Left lung (tissue), 10 donors: Measurements from ENCODE around the gene ATP11C. TPM values are rescaled to one million over a fixed set of nuclear protein-coding genes. Genes with fewer than 3 reads are reported as not detected.

Experiments
- ATAC-seq: fragments of 200-7000 bp; cut with Tn5 transposase; one replicate; pipeline ENCODE4 v1.9.1; 2020; ENCODE audit warnings: moderate library complexity
- DNase-seq, 4 donors: peaks; one replicate each; pipeline ENCODE4 v3.0.0-alpha.2; 2013 to 2020
- H3K27ac ChIP-seq, 2 donors: fragments of 200-600 bp; sonication (generic) in 1 of 2; one replicate each; pipeline versions ENCODE4 v1.5.0 to v1.8.0; 2020 to 2021
- H3K27me3 ChIP-seq, 2 donors: fragments of 200-600 bp; sonication (generic) in 1 of 2; one replicate each; pipeline versions ENCODE4 v1.5.0 to v1.8.0; 2020 to 2021
- H3K36me3 ChIP-seq, 2 donors: fragments of 200-600 bp; sonication (generic) in 1 of 2; one replicate each; pipeline versions ENCODE4 v1.5.0 to v1.8.0; 2020 to 2021
- H3K4me1 ChIP-seq, 2 donors: fragments of 200-600 bp; one replicate each; pipeline ENCODE4 v1.8.0; 2021
- H3K4me3 ChIP-seq, 2 donors: fragments of 200-600 bp; sonication (generic) in 1 of 2; one replicate each; pipeline versions ENCODE4 v1.5.0 to v1.8.0; 2020 to 2021; ENCODE audit warnings: mild to moderate bottlenecking in 1 of 2
- H3K9me3 ChIP-seq, 2 donors: fragments of 200-600 bp; sonication (generic) in 1 of 2; one replicate each; pipeline versions ENCODE4 v1.5.0 to v1.8.0; 2020 to 2021
- CTCF ChIP-seq, 2 donors: fragments of 200-600 bp; sonication (generic) in 1 of 2; IDR thresholded peaks; one replicate each; pipeline versions ENCODE4 v1.5.0 to v1.8.0; 2021; ENCODE audit warnings: antibody characterized with exemption in 2 of 2
- intact Hi-C, 2 donors: fragments of 100-400 bp; cut with DNase I; formaldehyde crosslinking; loops; one replicate each; pipeline versions ENCODE4 v1.11.2 to v1.14.2; 2022
- polyA plus RNA-seq, 6 donors: library from polyadenylated mRNA; unstranded; fragments of 120-200 nt; gene quantifications; one replicate each; pipeline ENCODE4 v1.2.1, GENCODE V29; 2013; ENCODE audit not compliant: insufficient read length in 6 of 6
- total RNA-seq, 2 donors: library from RNA; stranded (reverse); fragmentation: NEBNext Ultra II Directional; extraction: Animal tissue kit (Norgen Biotek cat#: 25700); gene quantifications; one replicate each; pipeline ENCODE4 v1.2.1, GENCODE V29; 2021
- donor health status: DM: no; HTN: yes; CAD: no.
- donor health status: DM: no; HTN: no; CAD: no.

The ATP11C gene
- total and polyA plus RNA-seq, 8 donors: 11.1 to 24.7 (median 23.1) TPM

GRCh38 chrX:139831675-139832456 is 101.0 kb downstream of the ATP11C start:
- TF ChIP-seq CTCF (IDR thresholded peaks at IDR 0.05): no peak
- intact Hi-C loops: no loop called here
- peaks cover 0 to 10% of the 10 kb centered on the region in 2 donors for H3K4me1 ChIP-seq
- ATAC-seq (no peak), DNase-seq (peak in 1 of 4 donors; percentile 46)
- no peak overlapping the region for H3K4me3 ChIP-seq
- H3K9me3 ChIP-seq: no peaks in the 10 kb centered on the region
- H3K36me3 ChIP-seq: no peaks in the 10 kb centered on the region
- H3K27me3 ChIP-seq: no peaks in the 10 kb centered on the region
- H3K27ac ChIP-seq: no peak overlapping the region

DNA sequence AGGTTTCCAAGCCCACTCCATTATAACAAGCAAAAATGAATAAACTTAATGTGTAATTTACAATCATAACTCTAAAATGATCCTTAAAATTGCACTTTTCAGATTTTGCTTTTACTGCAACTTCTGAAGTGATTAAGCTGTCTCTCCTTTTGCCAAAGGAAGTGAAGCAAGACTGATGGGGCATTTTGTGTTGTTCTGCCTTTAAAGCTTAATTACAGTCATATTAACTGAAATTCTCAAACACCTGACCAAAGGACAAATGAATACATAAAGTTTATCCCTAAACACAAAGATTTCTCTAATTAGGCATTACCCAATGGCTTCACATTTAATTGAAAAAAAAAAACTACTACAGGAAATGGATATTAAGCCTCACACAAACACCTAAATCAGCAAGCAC is 101.8 kb downstream of the ATP11C start:
- H3K27ac ChIP-seq: no peak overlapping the region
- DNase-seq (no peak), ATAC-seq (no peak)
- H3K36me3 ChIP-seq: no peaks in the 10 kb centered on the region
- H3K27me3 ChIP-seq: no peaks in the 10 kb centered on the region
- intact Hi-C loops: no loop called here
- H3K4me1 ChIP-seq: peaks cover 0 to 15% of the 10 kb centered on the region in 2 donors
- H3K9me3 ChIP-seq: no peaks in the 10 kb centered on the region
- no peak overlapping the region for H3K4me3 ChIP-seq
- no peak for TF ChIP-seq CTCF (IDR thresholded peaks at IDR 0.05)

DNA sequence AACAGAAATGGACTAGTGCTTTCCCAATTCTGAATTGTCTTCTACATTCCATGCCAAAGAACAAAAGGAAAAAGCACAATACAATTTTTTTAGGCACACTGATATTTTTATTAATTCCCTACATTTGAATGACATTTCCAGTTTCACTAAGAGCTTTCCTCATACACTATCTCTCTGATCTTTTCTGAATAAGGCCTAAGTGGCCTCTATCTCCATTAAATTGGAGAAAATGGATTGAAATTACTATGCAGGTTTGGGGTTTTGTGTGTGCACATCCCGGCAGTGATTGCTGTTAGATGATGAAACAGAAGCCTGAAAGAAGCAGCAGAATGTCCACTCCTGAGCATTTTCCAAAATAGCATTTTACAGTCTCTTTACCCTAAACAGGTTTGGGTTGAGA is 104.0 kb downstream of the ATP11C start:
- no peak overlapping the region for H3K4me3 ChIP-seq
- H3K36me3 ChIP-seq: no peaks in the 10 kb centered on the region
- ATAC-seq (no peak), DNase-seq (no peak)
- H3K4me1 ChIP-seq: peaks cover 0 to 19% of the 10 kb centered on the region in 2 donors
- H3K27ac ChIP-seq: no peak overlapping the region
- no peak for TF ChIP-seq CTCF (IDR thresholded peaks at IDR 0.05)
- no peaks in the 10 kb centered on the region for H3K9me3 ChIP-seq
- no peaks in the 10 kb centered on the region for H3K27me3 ChIP-seq
- intact Hi-C loops: no loop called here

DNA sequence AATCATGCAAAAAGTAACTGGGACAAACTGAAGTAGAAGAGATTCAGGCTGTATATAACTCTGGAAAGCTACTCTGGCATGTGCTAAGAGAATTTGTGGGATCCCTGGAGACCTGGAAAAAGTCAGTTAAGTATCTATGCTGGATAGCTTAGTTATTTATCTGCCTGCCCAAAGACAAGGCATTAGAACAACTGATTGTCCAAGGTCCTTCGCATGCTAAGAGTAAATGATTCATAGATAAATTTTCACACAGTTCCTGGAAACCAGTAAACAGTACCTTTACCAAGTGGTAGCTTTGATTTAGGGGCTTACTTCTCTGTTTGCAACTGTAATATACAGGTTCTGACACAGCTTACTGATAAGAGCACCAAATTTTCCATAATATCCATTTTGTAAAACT is 104.8 kb downstream of the ATP11C start:
- no peak for ATAC-seq

More for the DNA sequence above, 104.8 kb downstream of the ATP11C start:
- intact Hi-C loops: no loop called here
- peaks cover 0 to 19% of the 10 kb centered on the region in 2 donors for H3K4me1 ChIP-seq
- DNase-seq: no peak
- no peaks in the 10 kb centered on the region for H3K27me3 ChIP-seq
- no peak for TF ChIP-seq CTCF (IDR thresholded peaks at IDR 0.05)
- no peaks in the 10 kb centered on the region for H3K36me3 ChIP-seq
- no peak overlapping the region for H3K4me3 ChIP-seq
- no peaks in the 10 kb centered on the region for H3K9me3 ChIP-seq
- H3K27ac ChIP-seq: no peak overlapping the region
